ENCODE results near the gene LRRC18. TPM values are rescaled to one million over a fixed set of nuclear protein-coding genes. Genes with fewer than 3 reads are reported as not detected.

LRRC18 gene
- total RNA-seq, 1 donor from 2014 or later = not detected

DNA sequence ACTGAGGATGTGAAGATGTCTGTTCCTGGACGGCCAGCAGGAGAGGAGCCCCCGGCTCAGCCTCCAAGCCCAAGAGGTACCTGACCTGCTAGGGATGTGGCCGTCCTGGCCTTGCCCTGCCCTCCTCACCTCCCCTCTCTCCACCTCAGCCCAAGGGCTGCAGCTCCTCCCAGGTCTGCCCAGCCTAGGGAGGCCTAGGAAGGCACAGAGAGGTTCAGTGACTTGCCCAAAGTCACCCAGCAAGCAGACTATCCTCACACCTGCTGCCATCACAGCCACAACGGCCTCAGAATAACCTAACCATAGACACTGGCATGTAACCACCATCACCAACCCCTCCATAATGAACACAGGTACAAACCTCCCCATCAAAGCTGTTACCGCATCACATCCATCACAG lies 38.7 kb upstream of the LRRC18 start:
- Mint-ChIP-seq H3K27ac (no peak overlapping the region), H3K27me3 (no peaks in the 10 kb centered on the region), H3K4me1 (no peaks in the 10 kb centered on the region), H3K36me3 (ENCODE audit: low read depth) (peaks cover 98% of the 10 kb centered on the region), H3K9me3 (no peaks in the 10 kb centered on the region), H3K4me3 (no peak overlapping the region)
- ChIA-PET CTCF (no interaction called here), POLR2A (no interaction called here)
- intact Hi-C loops (cut with micrococcal nuclease) = no loop called here
- DNase-seq (no peak), ATAC-seq (ENCODE audit: low read depth) (no peak)
- TF ChIP-seq, protein P1, sequence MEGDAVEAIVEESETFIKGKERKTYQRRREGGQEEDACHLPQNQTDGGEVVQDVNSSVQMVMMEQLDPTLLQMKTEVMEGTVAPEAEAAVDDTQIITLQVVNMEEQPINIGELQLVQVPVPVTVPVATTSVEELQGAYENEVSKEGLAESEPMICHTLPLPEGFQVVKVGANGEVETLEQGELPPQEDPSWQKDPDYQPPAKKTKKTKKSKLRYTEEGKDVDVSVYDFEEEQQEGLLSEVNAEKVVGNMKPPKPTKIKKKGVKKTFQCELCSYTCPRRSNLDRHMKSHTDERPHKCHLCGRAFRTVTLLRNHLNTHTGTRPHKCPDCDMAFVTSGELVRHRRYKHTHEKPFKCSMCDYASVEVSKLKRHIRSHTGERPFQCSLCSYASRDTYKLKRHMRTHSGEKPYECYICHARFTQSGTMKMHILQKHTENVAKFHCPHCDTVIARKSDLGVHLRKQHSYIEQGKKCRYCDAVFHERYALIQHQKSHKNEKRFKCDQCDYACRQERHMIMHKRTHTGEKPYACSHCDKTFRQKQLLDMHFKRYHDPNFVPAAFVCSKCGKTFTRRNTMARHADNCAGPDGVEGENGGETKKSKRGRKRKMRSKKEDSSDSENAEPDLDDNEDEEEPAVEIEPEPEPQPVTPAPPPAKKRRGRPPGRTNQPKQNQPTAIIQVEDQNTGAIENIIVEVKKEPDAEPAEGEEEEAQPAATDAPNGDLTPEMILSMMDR (IDR thresholded peaks at IDR 0.05) = no peak

DNA sequence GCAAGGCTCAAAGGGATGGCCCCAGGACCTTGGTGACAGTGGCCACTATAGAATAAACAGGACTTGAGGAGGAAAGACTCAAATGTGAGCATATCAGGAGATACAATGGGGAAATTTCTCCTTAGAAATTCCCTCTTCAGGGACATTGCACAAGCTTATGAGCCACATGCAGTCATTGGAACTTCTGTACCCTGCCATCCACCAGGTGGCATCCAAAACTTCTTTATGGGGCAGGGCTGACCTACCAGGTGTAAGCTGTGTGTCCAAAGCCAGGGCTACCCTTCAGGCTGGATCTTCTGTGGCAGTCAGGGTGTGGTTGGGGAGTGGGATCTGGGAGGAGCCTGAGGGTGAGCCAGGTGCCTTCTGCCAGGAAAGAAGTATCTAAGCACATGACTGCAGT lies 36.6 kb upstream of the LRRC18 start:
- Mint-ChIP-seq H3K27ac (no peak overlapping the region), H3K36me3 (ENCODE audit: low read depth) (peaks cover 99% of the 10 kb centered on the region), H3K9me3 (no peaks in the 10 kb centered on the region), H3K4me1 (no peaks in the 10 kb centered on the region), H3K4me3 (no peak overlapping the region), H3K27me3 (no peaks in the 10 kb centered on the region)
- POLR2A ChIA-PET = no interaction called here
- CTCF ChIA-PET = interaction anchor here (1.2 kb wide), 1 partner anchor 535 kb away, joined by 4 read pairs; no protein-coding TSS in a partner anchor
- TF ChIP-seq, protein P1 (IDR thresholded peaks at IDR 0.05) = no peak
- DNase-seq = no peak
- ATAC-seq (ENCODE audit: low read depth) = no peak
- intact Hi-C loops (cut with micrococcal nuclease) = no loop called here

DNA sequence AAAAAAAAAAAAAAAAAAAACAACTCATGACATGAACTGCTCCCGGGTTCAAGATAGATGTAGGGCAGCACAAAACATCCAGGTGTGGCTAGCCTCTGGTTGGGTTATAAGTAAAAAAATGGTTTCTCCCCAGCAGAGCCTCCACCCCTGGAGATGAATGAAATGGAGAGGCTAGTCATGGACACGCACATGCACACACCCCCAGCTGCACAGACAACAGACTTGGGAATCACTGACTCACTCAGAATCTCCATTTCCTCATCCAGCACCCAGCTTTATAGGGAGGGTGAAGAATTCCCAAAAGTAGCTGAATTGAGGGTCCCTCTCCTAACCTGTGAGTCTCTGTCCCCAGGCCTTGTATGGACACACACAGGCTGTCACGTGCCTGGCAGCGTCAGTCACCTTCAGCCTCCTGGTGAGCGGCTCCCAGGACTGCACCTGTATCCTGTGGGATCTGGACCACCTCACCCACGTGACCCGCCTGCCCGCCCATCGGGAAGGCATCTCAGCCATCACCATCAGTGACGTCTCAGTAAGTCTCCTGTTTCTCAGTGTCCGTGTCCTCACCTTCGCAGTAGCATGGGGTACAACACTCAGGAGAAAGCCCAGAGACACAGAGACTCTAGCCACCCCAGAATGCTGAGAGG lies 35.0 kb upstream of the LRRC18 start:
- intact Hi-C loops (cut with micrococcal nuclease) = no loop called here
- CTCF ChIA-PET = no interaction called here
- no peaks in the 10 kb centered on the region for H3K4me1 Mint-ChIP-seq
- no peak overlapping the region for H3K27ac Mint-ChIP-seq
- H3K4me3 Mint-ChIP-seq = no peak overlapping the region
- POLR2A ChIA-PET = no interaction called here
- no peaks in the 10 kb centered on the region for H3K9me3 Mint-ChIP-seq
- no peak for ATAC-seq (ENCODE audit: low read depth)
- TF ChIP-seq, protein P1 (IDR thresholded peaks at IDR 0.05) = no peak
- H3K27me3 Mint-ChIP-seq = no peaks in the 10 kb centered on the region
- peaks cover 99% of the 10 kb centered on the region for H3K36me3 Mint-ChIP-seq (ENCODE audit: low read depth)
- DNase-seq = no peak

DNA sequence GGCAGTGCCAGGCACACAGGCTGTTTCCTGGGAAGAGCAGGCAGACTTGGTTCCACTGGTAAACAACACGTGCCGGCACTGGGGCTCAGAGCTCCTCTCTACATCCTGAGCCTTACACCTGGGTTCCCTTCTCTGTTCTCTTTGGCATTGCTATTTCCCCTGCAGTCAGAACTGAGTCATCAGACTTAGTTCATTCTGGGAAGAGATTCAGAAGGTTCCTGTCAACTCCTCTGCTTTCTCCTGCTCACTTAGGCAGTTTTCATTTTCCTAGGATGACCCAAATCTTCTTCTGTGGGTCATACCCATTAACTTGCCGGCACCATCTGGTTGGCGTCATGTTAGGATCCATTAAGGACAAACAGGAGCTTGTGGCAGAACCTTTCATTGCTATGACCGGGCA lies 33.4 kb upstream of the LRRC18 start:
- Mint-ChIP-seq H3K27me3 (no peaks in the 10 kb centered on the region), H3K4me1 (no peaks in the 10 kb centered on the region), H3K4me3 (no peak overlapping the region), H3K27ac (no peak overlapping the region), H3K9me3 (no peaks in the 10 kb centered on the region), H3K36me3 (ENCODE audit: low read depth) (peaks cover 99% of the 10 kb centered on the region)
- DNase-seq (no peak), ATAC-seq (ENCODE audit: low read depth) (no peak)
- CTCF ChIA-PET = no interaction called here
- TF ChIP-seq, protein P1 (IDR thresholded peaks at IDR 0.05) = no peak
- POLR2A ChIA-PET = no interaction called here
- intact Hi-C loops (cut with micrococcal nuclease) = no loop called here

DNA sequence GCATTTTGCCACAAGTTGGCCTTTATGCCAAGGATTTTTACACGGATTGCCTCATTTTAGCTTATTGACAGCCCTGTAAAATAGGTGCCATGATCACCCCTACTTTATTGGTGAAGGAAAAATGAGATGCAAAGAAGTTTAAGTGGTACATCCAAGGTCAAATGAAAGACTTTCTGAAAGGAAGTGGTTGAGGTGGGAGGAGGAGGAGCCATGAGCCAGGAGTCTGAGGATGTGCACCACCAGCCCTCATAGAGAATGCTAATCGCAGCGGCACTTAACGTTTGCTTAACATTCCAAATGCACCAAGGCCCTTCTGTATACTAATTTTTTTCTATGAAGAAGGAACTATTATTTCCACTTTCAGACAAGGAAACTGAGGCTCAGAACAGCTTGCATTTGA lies 31.0 kb upstream of the LRRC18 start:
- Mint-ChIP-seq H3K9me3 (no peaks in the 10 kb centered on the region), H3K36me3 (ENCODE audit: low read depth) (peaks cover 97% of the 10 kb centered on the region)

More for the DNA sequence above, 31.0 kb upstream of the LRRC18 start:
- Mint-ChIP-seq H3K4me1 (no peaks in the 10 kb centered on the region), H3K27me3 (no peaks in the 10 kb centered on the region), H3K4me3 (no peak overlapping the region), H3K27ac (no peak overlapping the region)
- ATAC-seq (ENCODE audit: low read depth) (no peak), DNase-seq (no peak)
- CTCF ChIA-PET = no interaction called here
- POLR2A ChIA-PET = interaction anchor here (0.5 to 0.6 kb wide), 2 partner anchors 27 to 1603 kb away, joined by 3 read pairs; no protein-coding TSS in a partner anchor
- TF ChIP-seq, protein P1 (IDR thresholded peaks at IDR 0.05) = no peak
- intact Hi-C loops (cut with micrococcal nuclease) = no loop called here

Data from activated B cell treated with CpG ODN at 0.5 μM for 24 hours (primary cell).